Kidney tubule cell (primary cell): ENCODE data around the gene C16orf92.
A peak's percentile ranks its signal among the peaks of the same experiment; 100 is the strongest.

Experiments
- DNase-seq: peaks from one replicate; pipeline ENCODE4 v3.0.0-alpha.2; 2018; ENCODE audit warnings: low spot score

Gene C16orf92

DNA sequence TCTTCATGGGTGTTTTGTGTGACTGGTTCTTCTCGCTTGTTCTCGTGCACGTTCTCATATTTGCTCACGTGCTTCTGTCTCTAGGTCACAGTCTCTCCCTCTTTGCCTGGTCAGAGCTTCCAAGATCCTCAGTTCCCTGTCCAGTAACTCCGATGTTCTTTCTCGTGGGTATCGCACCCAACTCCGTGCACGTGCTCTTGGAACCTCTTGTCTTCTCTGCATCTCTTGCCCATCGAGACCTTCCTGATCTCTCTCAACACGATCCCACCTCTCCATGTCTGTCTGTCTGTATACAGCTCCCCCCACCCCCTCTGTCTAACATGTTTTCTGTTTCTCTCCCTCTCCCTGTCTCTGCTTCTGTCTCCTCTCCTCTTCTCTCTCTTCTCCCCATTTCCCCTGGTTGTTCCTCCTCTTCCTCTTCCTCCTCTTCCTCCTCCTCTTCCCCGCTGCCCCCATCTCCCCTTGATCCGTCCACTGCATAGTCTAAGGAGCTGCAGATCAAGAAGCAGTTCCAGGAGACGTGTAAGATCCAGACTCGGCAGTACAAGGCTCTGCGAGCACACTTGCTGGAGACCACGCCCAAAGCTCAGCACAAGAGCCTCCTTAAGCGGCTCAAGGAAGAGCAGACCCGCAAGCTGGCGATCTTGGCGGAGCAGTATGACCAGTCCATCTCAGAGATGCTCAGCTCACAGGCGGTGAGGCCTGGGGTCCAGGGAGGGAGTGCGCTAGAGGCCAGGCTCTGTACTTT is 33.7 kb upstream of the C16orf92 start:
- no peak for DNase-seq

DNA sequence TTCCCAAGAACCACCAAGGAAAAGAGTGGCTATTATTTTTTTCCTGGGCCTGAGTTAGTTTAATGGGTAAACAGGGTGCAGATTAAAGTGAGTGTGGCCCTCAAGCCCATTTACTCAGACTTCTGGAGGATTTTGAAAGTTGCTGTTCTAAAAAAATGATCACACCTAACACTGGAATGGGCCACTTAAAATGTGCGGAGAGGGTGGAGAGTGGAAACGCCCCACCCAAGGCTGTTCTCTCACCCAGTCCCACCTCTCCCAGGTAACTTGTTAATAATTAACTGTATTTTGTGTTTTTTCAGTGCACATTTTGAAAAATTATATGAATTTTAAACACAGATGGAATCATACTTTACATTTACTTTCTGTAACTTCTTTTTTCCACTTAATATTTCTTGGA is 33.0 kb upstream of the C16orf92 start:
- no peak for DNase-seq

DNA sequence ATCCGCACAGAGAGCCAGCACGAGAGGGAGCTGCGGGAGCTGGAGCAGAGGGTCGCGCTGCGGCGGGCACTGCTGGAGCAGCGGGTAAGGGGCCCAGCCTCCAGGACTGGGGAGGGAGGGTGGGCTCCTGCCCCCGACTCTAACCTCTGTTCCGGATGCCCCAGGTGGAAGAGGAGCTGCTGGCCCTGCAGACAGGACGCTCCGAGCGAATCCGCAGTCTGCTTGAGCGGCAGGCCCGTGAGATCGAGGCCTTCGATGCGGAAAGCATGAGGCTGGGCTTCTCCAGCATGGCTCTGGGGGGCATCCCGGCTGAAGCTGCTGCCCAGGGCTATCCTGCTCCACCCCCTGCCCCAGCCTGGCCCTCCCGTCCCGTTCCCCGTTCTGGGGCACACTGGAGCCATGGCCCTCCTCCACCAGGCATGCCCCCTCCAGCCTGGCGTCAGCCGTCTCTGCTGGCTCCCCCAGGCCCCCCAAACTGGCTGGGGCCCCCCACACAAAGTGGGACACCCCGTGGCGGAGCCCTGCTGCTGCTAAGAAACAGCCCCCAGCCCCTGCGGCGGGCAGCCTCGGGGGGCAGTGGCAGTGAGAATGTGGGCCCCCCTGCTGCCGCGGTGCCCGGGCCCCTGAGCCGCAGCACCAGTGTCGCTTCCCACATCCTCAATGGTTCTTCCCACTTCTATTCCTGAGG is 32.0 kb upstream of the C16orf92 start:
- DNase-seq = no peak

DNA sequence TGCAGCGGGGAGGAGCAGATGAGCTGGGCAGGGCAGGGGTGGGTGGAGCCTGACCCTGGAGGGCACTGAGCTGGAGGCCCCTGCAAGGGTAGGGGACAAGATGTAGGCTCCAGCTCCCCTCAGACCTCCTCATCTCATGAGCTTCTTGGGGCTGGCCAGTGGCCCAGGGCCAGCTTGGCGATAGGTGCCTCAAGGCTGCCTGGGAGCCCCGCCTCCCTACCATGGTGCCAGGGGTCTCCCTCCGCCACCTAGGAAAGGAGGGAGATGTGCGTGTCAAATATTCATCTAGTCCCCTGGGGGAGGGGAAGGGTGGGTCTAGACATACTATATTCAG is 31.5 kb upstream of the C16orf92 start:
- no peak for DNase-seq

DNA sequence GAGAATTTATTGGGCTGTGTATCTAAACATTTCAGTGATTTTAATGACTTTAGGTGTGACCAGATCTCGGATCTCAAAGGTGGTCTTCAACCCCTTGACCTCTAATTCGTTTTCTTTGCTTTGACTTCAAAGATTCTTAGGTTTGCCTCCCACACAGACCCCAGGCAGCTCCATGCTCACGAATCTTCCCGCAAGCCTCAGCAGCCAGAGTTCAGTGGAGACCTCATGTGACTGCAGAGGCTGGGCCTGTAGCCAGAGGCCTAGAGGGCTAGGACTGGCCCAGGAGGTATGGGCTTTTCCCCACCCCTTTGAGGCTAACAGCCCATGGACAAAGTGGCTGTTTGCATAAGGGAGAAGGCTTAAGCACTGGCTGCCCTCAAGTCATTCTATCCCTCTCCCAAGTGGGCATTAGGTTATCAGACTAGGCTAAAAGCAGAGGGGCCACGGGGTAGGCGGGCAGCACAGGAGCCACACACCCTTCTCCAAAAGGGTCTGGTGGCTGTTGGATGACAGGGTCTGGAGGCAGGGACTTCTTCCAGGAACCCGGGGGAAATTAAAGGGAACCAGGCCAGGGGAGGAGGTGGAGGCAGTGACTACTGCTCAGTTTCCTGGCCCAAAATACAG is 30.5 kb upstream of the C16orf92 start:
- DNase-seq = no peak

DNA sequence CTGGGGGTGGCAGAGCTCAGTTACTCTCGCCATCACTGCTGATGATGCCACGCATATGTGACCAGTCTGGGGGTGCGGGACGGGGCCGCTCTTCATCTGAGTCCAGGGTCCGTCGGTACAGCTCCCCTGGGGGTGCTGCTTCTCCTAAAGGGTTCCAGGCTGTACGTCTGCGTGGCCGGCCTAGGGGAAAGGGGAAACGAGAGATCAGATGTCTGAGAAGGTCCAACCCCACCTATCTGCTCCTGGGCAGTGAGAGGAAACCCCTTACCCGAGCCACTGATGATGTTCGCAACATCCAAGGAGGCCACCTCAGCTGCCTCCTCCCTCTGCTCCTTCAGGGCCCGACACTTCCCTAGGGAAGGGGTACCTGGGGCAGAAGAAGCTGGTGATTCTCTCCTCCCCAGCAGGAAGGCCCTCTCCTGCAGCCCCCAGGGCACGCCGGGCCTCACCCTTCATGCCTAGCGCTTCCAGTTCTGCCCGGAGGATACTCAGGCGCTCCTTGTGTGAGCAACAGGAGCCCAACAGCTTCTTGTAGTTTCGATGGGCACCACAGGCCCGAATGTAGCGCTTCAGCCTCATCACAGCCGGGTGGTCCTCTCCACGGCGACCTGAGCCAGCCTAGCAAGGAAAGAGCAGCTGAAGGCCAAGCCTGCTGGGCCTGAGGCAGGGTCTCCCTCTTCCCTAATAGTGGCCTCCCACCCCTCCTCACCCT is 29.7 kb upstream of the C16orf92 start:
- no peak for DNase-seq

DNA sequence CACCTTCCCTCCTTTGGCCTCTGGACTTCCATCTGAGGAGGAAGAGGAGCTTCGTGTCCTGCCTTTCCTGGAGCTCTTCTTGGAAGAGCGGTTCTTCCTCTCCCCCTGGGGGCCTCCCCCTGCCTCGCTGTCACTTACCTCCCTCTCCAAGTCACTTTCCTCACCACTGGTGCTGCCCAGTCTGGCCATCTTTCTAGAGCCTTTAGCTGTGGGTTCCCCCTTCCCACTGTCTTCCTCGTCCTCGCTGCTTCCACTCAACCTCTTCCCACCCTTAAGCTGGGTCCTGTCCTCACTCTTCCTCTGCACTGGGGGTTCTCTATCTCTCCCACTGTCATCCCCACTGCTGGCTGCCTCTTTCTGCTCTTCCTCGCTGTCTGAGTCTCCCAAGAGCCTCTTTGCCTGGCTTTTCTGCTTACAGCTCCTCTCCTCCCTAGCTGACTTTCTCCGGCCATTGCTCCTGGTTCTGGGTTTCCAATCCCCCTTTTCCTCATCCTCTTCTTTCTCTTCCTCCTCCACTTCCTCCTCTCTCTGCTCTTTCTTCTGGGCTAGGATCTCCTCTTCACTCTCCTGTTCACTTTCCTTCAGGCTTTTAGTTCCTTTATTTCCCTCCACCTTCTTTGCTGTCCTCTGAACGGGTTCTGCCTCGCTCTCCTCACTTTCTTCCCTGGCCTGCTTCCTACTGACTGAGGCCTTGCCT is 28.9 kb upstream of the C16orf92 start:
- DNase-seq = no peak

DNA sequence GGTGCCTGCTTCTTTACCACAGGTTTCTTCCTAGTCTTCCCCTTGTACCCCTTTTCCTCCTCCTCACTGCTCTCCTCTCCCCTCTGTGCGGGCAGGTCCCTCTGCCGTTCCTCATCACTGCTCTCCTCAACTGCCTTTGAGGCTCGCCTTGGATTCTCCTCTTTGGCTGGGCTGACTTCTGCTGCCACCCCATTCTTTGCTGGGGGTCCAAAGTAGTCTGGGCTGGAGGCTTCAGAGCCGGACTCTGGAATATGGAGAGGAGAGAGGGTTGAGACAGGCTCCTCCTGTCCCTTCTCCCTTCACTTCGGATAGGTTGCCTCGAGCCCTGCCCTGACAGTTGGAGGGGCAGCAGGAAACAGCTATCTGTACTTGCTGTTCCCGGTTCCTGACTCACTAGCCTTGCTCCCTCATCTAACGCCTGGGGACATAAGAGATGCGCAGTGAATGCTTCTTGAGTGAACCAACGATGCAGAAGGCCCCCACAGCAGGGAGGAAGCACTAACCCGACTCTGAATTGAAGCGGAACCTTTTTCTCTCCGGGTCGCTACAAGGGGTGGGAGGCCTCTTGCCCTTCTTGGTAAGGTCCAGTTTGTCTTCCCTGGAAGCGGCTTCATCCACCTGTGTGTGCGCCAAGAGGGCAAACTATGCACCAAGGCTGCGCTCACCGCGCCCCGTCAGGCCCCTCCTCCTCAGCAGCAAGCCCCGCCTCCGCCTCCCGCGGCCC is 28.2 kb upstream of the C16orf92 start:
- DNase-seq = peak; percentile 69

DNA sequence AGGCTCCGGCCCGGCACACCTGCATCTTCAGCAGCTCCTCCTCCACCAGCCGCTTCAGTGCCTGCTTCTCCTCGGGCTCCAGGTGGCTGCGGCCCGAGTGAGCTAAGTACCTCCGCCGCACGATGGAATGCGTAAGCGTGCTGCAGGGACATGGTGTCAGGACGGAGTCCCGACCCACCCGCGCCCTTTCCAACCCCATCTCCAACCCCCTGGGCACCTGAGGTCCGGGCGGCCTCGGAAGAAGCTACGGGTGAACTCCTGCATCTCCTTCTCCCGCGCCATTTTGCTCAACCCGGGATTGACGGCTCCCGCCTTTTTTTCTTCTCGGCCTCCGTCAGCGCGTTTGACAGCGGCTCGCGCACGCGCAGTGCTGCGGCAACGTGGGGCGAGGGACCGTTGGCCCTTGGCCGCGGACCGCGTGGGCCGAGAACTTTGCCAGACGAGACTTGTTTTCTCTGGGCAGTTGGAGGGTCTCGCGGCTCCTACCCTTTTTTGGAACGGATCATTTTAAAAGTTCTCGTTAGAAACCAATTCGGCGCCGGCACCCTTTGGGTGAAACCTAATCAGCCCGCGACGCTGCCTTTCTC is 27.6 kb upstream of the C16orf92 start, which contains the start of gene HIRIP3:
Gene HIRIP3 (minus strand): TSS at position 294 of the 587 bp plus-strand sequence. CDS start 12 bp downstream, at position 282.
- peak; percentile 78 for DNase-seq

DNA sequence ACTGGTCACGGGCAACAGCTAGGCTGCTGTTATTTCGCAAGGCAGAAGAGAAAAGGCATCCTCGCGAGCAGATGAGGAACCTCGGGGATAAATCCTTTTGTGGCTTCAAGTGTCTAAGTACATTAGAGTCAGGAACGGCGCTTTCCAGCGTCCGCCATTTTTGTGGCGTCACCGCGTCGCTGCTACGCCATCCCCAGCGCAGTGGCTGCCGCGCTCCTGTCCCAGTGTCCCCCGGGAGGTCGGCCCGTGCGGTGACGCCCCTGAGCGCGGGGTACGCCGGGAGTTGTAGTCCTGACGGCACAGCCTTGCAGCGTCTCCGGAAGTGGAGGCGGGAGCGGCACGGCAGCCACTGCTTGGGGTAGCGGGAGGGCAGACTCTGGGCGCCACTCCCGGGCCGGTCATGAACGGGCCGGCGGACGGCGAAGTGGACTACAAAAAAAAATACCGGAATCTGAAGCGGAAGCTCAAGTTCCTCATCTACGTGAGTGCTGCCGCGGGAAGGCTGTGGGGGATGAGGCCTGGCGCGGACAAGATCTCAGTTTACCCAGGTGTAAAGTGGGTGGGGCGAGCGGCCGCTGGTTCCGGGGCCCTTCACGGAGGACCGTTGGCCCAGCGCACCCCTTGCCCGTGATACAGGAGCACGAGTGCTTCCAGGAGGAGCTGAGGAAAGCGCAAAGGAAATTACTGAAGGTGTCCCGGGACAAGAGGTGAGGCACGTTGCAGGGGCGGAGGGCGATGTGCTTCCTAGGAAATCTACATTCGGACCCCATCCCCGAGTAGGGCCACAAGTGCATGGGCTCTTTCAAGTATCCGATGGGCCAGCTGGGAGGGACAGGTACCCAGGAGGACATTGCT is 26.9 kb upstream of the C16orf92 start, which contains the start of gene INO80E:
Gene INO80E (plus strand): TSS at position 331 of the 855 bp plus-strand sequence. CDS start 70 bp downstream, at position 401.
- peak; percentile 96 for DNase-seq

DNA sequence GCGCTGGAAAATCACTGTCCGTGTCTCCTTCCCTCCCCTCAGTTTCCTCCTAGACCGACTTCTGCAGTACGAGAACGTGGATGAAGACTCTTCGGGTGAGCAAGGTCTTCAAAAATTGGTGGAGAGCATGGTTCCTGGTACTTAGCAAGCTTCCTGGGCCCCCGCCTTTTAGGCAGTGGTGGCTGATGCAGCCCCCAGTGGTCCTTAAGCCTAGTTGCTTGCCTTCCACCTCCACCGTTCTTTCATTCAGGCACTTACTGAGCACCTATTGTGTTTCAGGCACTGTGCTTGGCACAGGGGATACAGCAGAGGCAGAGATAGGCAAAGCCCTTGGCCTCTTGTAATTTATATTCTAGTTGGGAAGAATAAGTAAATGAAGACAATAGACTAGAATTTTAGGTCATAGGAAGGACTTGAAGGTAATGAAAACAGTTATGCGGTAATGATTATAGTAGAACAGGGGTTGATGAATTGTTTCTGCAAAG is 26.2 kb upstream of the C16orf92 start:
- no peak for DNase-seq

DNA sequence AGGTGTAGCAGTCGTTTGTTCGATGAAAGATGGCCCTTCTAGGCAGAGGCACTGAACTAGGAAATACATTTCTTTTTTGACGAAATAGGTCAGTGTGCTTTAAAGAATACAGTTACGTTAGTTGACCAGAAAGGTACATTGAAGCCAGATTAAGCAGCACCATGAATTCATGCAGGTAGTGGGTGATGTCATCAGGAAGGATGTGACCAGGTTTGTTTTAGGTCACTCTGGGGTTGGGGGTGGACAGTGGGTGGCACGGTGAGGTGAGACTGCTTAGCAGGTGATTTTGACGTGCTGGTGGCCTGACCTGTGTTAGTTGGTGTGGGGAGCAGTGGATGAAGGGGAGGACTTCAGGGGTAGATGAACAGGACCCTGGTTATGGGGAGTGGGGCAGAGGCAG is 23.4 kb upstream of the C16orf92 start:
- DNase-seq = no peak

DNA sequence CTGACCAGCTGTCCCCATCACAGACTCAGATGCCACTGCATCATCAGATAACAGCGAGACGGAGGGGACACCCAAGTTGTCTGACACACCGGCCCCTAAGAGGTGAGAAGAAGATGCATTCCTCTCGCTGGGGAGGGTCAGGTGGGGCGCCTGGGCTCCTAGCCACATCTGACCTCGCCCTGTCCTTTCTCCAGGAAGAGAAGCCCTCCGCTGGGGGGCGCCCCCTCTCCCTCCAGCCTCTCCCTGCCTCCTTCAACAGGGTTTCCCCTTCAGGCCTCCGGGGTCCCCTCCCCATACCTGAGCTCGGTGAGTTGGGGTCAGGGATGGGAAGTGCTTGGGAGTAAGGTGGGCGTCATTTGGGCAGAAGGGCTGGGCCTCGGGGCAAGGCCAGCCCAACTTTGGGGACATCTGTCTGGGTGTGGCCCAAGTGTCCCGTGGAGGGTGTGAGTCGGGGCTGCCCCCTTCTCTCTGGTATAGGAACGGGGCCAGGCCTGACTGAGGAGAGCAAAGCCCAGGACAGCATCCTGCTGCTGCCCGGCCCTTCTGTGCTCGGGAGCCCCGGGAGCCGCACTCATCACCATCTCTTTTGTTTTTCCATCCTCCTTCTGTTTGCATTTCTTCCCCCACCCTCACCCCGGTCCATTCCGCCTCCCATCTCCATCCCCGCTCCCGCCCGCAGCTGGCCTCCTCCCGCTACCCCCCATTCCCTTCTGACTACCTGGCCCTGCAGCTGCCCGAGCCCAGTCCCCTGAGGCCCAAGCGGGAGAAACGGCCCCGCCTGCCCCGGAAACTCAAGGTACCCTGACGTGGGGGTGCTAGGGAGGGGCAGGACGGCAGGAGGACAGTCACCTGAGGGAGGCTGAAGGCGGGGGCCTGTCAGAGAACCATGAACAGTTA is 22.0 kb upstream of the C16orf92 start:
- DNase-seq = no peak

DNA sequence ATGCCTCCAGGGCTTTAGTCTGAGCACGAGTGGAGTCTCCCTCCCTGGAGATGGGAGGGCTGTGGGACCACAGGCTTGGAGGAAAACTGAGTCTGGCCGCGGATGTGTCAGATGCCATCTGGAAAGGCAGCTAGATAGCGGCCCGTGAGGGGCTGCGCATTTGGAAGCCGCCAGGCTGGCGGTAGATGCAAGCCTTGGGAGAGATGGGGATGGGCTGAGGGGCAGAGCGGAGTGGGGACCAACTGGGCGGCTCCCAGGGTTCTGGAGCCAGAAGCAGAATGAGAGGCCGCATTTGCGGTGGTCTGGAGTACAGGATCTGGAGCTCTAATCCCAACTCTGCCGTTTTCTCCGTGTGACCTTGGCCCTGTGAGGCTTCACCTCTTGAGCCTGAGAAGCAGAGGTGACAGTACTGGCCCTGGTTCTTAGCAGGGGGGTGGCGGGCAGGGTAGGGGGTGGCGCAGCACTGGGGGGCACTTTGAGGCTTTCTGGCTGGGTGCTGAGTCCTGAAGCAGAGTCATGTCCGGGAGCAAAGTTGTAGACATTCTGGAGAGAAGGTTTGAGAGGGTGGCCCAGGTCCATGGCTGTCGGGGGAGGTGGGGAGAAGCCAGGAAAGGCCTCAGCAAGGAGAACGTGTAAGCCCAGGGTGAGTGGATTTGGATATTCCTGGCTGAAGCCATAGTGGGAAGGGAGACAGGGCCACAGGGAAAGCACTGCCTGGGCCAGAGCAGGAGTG is 20.2 kb upstream of the C16orf92 start:
- no peak for DNase-seq

DNA sequence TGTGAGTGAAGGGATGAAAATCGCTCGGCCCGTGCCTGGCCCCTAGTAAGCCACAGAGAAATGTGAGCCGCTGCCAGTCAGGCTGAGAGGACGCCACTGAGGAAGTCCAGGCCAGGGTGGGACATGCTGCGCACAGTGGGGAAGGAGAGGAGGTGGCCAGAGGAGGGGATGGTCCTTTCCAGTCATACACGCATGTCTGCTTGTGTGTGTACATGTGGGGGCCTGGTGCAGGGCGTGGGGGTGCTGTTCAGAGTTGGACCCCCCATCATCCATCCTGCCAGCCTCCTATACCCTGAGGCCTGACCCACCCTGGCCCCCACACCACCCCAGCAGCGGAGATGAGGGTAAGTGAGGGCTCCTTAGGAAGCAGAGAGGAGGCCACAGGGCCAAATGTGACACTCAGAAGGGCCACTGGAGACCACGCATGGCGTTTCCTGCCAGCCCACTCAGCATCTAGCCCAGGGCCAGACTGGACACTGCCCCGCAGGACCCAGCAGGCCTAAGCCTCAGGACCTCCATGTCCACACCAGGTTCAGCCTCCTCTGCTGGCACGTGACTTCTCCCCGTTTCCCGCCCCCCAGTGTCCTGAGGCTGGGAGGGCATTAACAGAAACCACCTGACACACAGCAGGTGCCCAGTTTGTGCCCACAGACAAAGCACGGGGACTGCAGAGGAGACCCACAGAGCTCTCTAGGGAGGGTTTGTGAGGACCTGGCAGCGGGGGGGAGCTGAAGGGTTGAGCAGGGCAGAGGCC is 19.2 kb upstream of the C16orf92 start:
- DNase-seq = no peak

DNA sequence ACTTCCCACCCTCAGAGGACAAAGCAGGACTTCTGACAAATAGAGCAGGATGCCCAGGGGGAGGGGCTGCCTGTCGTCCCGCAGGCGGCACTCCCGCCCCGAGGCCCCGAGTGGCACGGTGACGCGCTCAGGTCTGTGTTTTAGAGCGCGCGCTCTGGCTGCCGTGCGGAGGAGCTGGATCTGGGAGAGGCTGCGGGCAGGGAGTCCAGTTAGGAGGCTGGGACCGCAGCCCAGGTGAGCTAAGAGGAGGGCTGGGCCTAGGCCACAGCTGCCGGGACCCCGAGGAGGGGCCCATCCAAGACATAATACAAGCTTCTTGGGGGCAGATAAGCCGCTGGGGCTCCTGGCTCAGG is 18.6 kb upstream of the C16orf92 start:
- no peak for DNase-seq

DNA sequence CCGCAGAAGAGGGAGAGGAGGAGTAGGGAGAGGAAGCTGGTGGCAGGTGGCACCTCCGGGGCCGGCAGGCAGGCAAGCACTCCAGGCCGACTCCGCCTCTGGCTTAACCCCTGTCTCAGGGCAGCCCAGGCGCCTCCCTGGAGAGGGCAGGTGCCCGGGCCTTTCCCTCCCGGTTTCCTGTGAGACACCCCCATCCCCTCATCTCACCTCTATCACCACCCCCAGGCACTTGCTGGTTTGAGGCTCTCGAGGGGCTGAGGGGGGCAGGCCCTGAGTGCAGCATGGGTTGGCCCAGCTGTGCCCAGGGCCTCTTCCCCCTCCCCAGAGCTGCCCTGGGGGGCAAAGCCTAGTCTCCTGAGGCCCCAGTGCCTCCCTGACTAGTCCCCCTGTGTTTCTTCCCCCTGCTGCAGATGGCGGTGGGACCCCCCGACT is 18.2 kb upstream of the C16orf92 start:
- DNase-seq = no peak
